ENCODE data around the gene BTBD16.

Gene BTBD16

DNA sequence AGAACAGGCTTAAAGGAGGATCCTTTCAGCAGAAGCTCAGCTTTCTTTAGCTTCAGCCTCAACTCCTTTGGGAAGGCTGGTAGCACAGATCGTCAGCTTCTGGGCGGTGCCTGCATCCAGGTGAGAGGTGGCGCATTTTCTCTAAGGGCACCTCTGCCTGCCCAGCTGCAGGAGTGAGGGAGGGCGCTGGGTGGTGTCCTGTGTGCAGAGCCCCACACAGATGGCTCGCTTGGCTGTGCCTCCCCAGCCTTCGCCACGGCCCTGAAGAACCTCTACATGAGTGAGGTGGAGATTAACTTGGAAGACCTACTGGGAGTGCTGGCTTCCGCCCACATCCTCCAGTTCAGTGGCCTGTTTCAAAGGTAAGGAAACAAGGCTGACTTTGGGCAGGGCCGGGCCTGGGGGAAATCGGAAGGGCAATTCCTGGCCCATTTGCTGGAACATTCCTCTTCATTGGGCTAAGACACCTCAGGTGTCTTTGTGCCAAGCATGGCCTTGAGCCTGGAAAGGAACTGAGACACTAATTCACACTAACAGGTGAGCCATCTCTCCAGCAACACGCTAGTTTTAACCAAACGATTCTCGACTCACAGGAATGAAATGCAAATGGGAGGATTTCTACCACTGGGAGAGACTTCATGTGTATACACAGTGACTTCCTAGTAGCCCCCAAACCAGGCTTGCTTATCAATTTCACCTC is 19.9 kb downstream of the BTBD16 start:
- DNase-seq (ENCODE audit: insufficient read length) (no peak), FAIRE-seq (no peak)
- no peak for TF ChIP-seq POLR2A (IDR thresholded peaks at IDR 0.05; ENCODE audit: low read depth, low read length)
- no peak for TF ChIP-seq TAF1 (IDR thresholded peaks at IDR 0.05; ENCODE audit: borderline replicate concordance, low read depth, low read length)
- TF ChIP-seq POLR2AphosphoS5 (IDR thresholded peaks at IDR 0.05; ENCODE audit: low read depth, low read length): no peak

DNA sequence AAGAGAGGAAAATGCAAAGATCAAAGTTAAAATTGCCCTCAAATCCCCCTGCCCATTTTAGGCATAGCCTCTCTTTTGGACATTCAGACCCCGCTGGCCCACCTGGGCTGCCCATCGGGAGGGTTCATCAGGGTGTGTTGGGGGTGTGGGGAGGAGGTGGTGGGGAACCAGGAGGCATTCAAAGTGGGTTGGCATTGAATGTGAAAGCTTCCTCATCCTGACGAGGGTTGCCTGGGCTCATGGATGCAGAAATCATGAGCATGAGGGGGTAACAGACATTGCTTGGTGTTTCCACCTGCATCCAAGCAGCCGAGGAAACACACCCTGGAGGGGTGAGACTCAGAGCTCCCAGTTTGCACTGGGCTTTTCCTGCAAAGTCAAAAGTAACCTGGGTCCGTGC is 20.6 kb downstream of the BTBD16 start:
- FAIRE-seq (no peak), DNase-seq (ENCODE audit: insufficient read length) (no peak)
- no peak for TF ChIP-seq POLR2AphosphoS5 (IDR thresholded peaks at IDR 0.05; ENCODE audit: low read depth, low read length)
- no peak for TF ChIP-seq TAF1 (IDR thresholded peaks at IDR 0.05; ENCODE audit: borderline replicate concordance, low read depth, low read length)
- TF ChIP-seq POLR2A (IDR thresholded peaks at IDR 0.05; ENCODE audit: low read depth, low read length): no peak

DNA sequence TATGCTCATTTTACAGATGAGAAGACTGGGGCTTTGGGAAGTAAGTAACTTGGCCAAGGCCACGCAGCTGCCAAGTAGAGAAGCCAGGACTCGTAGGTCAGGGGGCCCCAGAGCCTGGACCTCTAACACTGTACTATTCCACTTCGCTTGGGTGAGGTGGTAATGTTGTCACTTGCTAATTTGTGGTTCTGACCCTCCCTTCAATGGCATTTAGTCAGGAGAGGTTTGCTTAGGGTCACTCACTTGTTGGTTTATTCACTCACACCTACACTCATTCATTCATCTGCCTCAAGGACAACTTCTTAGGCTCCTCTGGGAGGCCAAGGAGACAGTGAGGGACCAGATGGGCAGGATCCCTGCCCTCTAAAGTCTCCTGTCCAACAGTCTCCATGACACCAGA is 21.3 kb downstream of the BTBD16 start:
- DNase-seq (ENCODE audit: insufficient read length) (no peak), FAIRE-seq (no peak)
- TF ChIP-seq TAF1 (IDR thresholded peaks at IDR 0.05; ENCODE audit: borderline replicate concordance, low read depth, low read length) (no peak), POLR2A (IDR thresholded peaks at IDR 0.05; ENCODE audit: low read depth, low read length) (no peak), POLR2AphosphoS5 (IDR thresholded peaks at IDR 0.05; ENCODE audit: low read depth, low read length) (no peak)

DNA sequence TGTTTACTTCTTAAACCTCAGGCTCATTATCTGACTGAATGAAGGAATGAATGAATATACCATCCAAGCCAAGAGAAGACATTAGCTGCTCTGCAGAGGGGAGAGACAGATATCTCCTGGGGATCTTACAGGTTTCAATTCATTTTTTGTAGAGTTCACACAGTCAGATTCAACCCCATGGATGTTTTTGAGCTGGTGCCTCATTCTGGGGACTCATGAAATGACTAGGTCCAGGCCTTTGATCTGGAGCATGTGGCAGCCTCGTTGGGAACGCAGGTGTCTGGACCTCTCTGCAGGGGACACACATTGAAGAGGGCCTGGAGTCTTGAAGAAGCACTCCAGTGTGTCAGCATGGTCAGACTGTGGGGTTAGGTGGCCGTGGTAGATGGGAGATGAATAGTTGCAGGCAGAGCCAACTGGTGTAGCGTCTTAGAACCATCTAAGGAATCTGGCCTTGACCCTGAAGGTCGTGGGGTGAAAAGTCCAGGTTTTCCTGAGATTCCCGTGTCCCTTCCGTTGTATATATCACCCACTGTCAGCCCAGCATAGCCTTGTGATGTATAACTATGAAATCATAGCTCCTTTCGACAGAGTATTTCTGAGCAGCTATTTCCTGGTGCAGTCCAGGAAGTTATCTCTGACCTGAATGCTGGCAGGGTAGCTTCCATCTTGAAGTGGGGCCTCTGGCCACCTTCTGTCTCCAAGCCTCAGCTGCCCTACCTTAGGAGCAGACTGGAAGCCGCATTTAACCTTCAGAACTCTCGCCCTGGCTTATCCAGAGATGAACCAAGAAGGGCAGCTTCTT is 22.3 kb downstream of the BTBD16 start:
- TF ChIP-seq POLR2A (IDR thresholded peaks at IDR 0.05; ENCODE audit: low read depth, low read length) (no peak), TAF1 (IDR thresholded peaks at IDR 0.05; ENCODE audit: borderline replicate concordance, low read depth, low read length) (no peak), POLR2AphosphoS5 (IDR thresholded peaks at IDR 0.05; ENCODE audit: low read depth, low read length) (no peak)
- FAIRE-seq: peak; percentile 30
- DNase-seq (ENCODE audit: insufficient read length): no peak

DNA sequence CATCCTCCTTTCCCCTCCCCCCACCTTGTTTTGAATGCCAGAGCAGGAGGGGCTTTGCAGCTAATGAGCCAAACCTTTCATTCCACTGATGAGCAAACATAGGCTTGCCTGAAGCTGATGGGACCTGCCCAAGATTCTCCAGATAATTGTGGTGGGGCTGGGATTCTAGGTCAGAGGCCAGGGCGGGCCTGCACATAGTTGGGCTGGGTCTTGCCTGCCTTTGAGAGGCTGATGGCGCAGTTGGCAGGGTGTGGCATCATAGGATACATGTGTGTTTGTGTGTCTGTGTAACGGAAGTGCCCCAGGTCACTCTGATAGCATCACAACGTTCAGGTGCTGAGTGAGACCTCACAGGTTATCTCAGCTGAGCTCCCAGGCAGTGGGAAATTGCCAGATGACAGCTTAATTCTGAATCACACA is 22.9 kb downstream of the BTBD16 start:
- FAIRE-seq (no peak), DNase-seq (ENCODE audit: insufficient read length) (no peak)
- no peak for TF ChIP-seq POLR2AphosphoS5 (IDR thresholded peaks at IDR 0.05; ENCODE audit: low read depth, low read length)
- TF ChIP-seq POLR2A (IDR thresholded peaks at IDR 0.05; ENCODE audit: low read depth, low read length): no peak
- no peak for TF ChIP-seq TAF1 (IDR thresholded peaks at IDR 0.05; ENCODE audit: borderline replicate concordance, low read depth, low read length)

DNA sequence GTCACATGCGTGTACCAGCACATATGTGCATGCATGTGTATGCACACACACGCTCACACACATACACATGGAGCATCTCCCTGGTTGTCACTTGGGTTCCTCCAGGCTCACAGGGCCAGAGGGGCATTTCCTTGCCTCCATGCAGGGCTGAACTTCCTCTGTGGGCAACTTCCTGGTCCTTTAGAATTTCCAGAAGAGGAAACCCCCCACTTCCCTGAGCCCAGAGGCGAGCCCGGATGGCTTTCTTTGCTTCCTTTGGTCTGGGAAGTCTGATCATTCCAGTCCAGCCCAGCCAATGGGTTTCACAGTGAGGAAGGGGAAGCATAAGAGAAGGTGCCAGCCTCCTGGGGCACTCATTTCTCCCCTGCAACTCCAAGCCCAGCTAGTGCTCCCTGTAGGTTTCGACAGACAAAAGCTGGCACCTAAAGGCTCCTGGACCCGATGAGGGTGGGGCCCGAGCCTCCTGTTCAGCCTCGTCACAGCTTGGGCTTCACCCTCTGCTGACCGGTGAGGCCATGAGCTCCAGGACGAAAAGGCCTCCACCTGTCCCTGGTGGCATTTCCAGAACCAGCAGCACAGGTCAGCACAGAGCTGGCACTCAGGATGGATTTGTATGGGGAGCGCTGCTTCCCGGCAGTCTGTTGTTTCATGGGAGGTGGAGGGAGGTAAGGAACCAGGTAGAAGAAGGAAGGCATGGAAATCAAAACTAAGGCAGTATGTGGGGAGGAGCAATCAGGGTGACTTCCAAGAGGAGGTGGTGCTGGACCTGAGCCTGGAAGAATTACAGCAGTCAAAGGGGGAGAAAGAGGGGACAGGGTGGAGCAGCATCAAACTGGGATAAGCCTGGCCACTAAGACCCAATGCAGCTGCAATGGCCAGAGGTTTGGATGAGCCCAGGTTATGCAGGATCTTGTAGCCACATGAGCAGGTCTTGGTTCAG is 23.7 kb downstream of the BTBD16 start:
- FAIRE-seq (no peak), DNase-seq (ENCODE audit: insufficient read length) (no peak)
- TF ChIP-seq TAF1 (IDR thresholded peaks at IDR 0.05; ENCODE audit: borderline replicate concordance, low read depth, low read length): no peak
- no peak for TF ChIP-seq POLR2AphosphoS5 (IDR thresholded peaks at IDR 0.05; ENCODE audit: low read depth, low read length)
- TF ChIP-seq POLR2A (IDR thresholded peaks at IDR 0.05; ENCODE audit: low read depth, low read length): no peak

DNA sequence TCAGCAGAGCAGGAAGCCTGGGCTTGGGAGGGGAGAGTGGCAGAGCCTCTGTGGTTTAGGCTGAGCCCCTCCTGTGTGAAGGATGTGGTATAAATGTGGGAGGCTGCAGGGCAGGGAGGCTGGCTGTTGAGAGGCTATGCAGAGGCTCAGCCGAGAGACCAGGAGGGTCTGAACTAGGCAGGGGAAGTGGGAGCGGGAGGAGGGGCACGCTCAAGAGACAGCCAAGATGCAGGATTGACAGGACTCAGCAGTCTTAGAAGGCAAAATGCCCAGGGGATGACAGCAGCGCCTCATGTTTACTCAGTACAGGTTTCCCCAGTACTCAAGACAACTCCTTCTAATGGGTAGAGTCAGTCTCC is 24.3 kb downstream of the BTBD16 start:
- FAIRE-seq: no peak
- DNase-seq (ENCODE audit: insufficient read length): no peak
- TF ChIP-seq POLR2A (IDR thresholded peaks at IDR 0.05; ENCODE audit: low read depth, low read length) (no peak), TAF1 (IDR thresholded peaks at IDR 0.05; ENCODE audit: borderline replicate concordance, low read depth, low read length) (no peak), POLR2AphosphoS5 (IDR thresholded peaks at IDR 0.05; ENCODE audit: low read depth, low read length) (no peak)

DNA sequence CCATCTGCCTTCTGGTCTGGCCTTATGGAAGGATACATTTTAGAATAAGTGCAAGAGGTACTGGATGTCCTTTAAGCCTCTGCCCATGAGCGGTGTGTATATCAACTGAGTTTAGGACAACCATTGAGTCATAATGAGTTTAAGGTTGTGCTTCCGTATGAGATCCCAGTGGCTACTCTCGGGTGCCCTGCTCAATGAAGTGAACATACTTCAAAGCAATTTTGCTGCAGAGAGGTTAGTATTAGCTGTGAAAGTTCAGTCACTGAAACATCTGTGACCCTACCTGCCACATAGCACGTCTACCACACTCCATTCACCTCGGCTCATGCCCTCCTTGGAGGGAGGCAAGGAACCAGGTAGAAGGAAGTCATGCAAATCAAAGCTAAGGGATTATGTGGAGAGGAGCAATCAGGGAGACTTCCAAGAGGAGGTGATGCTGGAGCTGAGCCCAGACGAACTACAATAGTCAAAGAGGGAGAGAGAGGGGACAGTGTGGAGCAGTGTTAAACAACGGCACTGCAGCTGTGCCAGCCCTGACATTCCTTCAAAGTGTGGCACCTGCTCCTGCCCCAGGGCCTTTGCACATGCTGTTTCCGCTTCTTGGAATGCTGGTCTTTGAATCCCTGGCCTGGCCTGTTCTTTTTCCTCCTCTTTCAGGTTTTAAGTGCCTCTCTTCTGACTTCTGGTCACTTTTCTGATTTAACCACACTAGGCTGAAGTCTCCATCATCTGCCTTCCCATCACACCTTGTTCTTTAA is 25.4 kb downstream of the BTBD16 start:
- FAIRE-seq (peak; percentile 77), DNase-seq (ENCODE audit: insufficient read length) (no peak)
- TF ChIP-seq TAF1 (IDR thresholded peaks at IDR 0.05; ENCODE audit: borderline replicate concordance, low read depth, low read length) (no peak), POLR2AphosphoS5 (IDR thresholded peaks at IDR 0.05; ENCODE audit: low read depth, low read length) (no peak), POLR2A (IDR thresholded peaks at IDR 0.05; ENCODE audit: low read depth, low read length) (no peak)

DNA sequence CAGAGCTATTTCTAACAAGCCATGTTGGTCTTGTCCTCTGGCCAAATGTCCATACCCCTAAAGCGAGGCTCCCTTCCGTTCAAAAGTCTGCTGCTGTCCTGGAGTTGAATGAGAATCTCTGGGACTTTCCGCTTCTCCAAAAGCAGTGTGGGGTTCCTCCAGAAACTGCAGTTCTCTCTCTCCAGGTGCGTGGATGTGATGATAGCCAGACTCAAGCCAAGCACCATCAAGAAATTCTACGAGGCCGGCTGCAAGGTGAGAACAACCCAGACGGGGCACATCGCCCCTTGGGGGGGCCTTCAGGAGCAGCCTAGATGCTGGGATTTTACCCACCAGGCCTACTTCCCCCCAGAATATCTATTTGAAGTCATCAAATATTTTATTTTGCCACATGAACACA is 26.5 kb downstream of the BTBD16 start:
- FAIRE-seq (no peak), DNase-seq (ENCODE audit: insufficient read length) (no peak)
- TF ChIP-seq POLR2AphosphoS5 (IDR thresholded peaks at IDR 0.05; ENCODE audit: low read depth, low read length) (no peak), POLR2A (IDR thresholded peaks at IDR 0.05; ENCODE audit: low read depth, low read length) (no peak), TAF1 (IDR thresholded peaks at IDR 0.05; ENCODE audit: borderline replicate concordance, low read depth, low read length) (no peak)

DNA sequence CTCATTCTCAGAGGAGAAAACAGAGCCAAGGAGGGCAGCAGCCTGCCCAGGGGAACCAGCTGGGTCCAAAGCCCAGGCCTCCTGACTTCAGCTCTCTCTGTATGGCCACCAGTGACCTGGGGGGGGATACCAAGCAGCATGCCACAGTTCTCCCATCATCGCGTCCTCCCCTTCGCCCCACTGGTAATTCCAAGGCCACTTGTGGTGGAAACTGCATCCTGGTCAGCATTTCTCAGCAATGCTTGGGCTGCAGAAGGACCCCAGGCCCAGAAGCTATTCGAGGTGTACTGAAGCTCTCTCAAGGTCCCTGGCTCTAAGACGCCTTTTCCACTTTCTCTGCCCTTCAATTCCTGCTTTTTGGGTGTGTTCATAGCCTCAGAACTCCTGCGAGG is 27.1 kb downstream of the BTBD16 start:
- TF ChIP-seq POLR2AphosphoS5 (IDR thresholded peaks at IDR 0.05; ENCODE audit: low read depth, low read length) (no peak), TAF1 (IDR thresholded peaks at IDR 0.05; ENCODE audit: borderline replicate concordance, low read depth, low read length) (no peak), POLR2A (IDR thresholded peaks at IDR 0.05; ENCODE audit: low read depth, low read length) (no peak)
- DNase-seq (ENCODE audit: insufficient read length) (no peak), FAIRE-seq (no peak)

Data from GM12892 (cell line).